Esophagus (tissue), 2 donors: ENCODE results near the gene HFM1. TPM values are rescaled to one million over a fixed set of nuclear protein-coding genes. Genes with fewer than 3 reads are reported as not detected.
"Not testable (repeated sequence)": the region's sequence is repeated elsewhere in the genome, so short reads cannot be mapped to it uniquely, and the experiment has no call there.

Experiments used
- H3K27ac ChIP-seq, 2 donors: one replicate each; pipeline ENCODE4 v1.5.1; 2013; ENCODE audit warnings: low read depth in 2 of 2, mild to moderate bottlenecking in 2 of 2, inconsistent platforms in 1 of 2, low read length in 1 of 2, moderate library complexity in 1 of 2
- H3K27me3 ChIP-seq, 2 donors: one replicate each; pipeline ENCODE4 v1.6.1; 2013; ENCODE audit warnings: low read length in 2 of 2, control low read depth in 1 of 2, mild to moderate bottlenecking in 1 of 2; ENCODE audit not compliant: insufficient read depth in 2 of 2, control insufficient read depth in 1 of 2
- H3K36me3 ChIP-seq, 2 donors: one replicate each; pipeline ENCODE4 v1.6.1; 2013; ENCODE audit warnings: low read length in 1 of 2; ENCODE audit not compliant: control insufficient read depth in 2 of 2, insufficient read depth in 2 of 2
- H3K4me1 ChIP-seq, 2 donors: one replicate each; pipeline ENCODE4 v1.6.1; 2013; ENCODE audit warnings: low read length in 1 of 2; ENCODE audit not compliant: control insufficient read depth in 2 of 2, insufficient read depth in 2 of 2
- H3K4me3 ChIP-seq, 2 donors: one replicate each; pipeline ENCODE4 v1.5.1; 2013; ENCODE audit warnings: low read length in 2 of 2, mild to moderate bottlenecking in 2 of 2, low read depth in 1 of 2, moderate library complexity in 1 of 2
- H3K9me3 ChIP-seq, 2 donors: one replicate each; pipeline ENCODE4 v1.6.1; 2013; ENCODE audit warnings: mild to moderate bottlenecking in 2 of 2, low read depth in 1 of 2, low read length in 1 of 2, moderate library complexity in 1 of 2; ENCODE audit not compliant: control insufficient read depth in 2 of 2, insufficient read depth in 1 of 2
- WGBS, 2 donors: extraction: QIAGEN DNeasy Blood & Tissue Kit; methylation state at CpG; one replicate each; pipeline ENCODE4 v1.1.7; 2013; 5-methylcytosine and 5-hydroxymethylcytosine counted together
- polyA plus RNA-seq, 2 donors: library from polyadenylated mRNA; stranded (reverse); fragments of 200-250 nt; gene quantifications; one replicate each; pipeline ENCODE4 v1.2.3, GENCODE V29; 2013
- donor health status: healthy with polysubstance abuse.
- donor health status: Bipolar disorder and iron deficiency.

The HFM1 gene
- polyA plus RNA-seq, 2 donors = 0.12 to 0.18 TPM

DNA sequence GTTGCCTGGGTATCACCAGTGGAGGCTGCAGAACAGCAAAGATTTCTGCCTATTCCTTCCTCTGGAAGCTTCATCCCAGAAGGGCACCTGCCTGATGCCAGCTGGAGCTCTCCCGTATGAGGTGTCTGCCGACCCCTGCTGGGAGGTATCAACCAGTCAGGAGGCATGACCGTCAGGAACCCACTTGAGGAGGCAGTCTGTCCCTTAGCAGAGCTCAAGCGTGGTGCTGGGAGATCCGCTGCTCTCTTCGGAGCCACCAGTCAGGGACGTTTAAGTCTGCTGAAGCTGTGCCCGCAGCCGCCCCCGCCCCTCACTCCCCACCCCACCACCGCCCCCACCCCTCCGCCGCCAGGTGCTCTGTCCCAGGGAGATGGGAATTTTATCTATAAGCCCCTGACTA, 23.1 kb upstream of the HFM1 start:
- no peaks in the 10 kb centered on the region for H3K9me3 ChIP-seq
- no peaks in the 10 kb centered on the region for H3K36me3 ChIP-seq
- no peak overlapping the region for H3K4me3 ChIP-seq
- no peak overlapping the region for H3K27ac ChIP-seq
- H3K27me3 ChIP-seq = no peaks in the 10 kb centered on the region
- 57 to 59% methylated on average over 9 to 13 of the region's 13 CpGs for WGBS, 2 donors
- no peaks in the 10 kb centered on the region for H3K4me1 ChIP-seq

DNA sequence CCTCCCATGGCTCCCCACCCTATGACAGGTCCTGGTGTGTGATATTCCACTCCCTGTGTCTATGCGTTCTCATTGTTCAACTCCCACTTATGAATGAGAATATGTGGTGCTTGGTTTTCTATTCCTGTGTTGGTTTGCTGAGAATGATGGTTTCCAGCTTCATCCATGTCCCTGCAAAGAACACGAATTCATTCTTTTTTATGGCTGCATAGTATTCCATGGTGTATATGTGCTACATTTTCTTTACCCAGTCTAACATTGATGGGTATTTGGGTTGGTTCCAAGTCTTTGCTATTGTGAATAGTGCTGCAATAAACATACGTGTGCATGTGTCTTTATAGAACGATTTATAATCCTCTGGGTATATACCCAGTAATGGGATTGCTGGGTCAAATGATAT, 17.9 kb upstream of the HFM1 start:
- not testable (repeated sequence) for H3K4me1 ChIP-seq, H3K4me3 ChIP-seq, H3K9me3 ChIP-seq, H3K36me3 ChIP-seq, H3K27ac ChIP-seq, H3K27me3 ChIP-seq
- 86 to 91% methylated on average over 4 of the region's 4 CpGs for WGBS, 2 donors

DNA sequence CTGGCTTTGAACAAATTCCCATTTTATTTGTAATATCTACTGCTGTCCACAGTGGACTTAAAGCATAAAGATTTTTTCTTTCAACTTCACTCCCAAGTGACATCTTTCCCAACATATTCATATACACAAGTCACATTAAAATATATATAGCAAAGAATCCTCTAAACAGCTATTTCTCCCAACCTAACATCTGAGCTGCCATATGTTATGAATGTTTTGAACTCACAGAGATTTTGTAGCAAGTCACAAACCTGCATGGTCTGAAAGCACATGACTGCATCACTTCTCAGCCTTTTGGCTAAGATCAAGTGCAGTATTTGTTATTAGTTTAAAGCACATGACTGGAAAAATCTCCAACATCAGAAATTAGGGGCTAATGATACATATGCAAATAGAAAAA, 7.7 kb upstream of the HFM1 start:
- H3K36me3 ChIP-seq = no peaks in the 10 kb centered on the region
- no peak overlapping the region for H3K27ac ChIP-seq
- H3K9me3 ChIP-seq = no peaks in the 10 kb centered on the region
- no peaks in the 10 kb centered on the region for H3K4me1 ChIP-seq
- no peaks in the 10 kb centered on the region for H3K27me3 ChIP-seq
- no peak overlapping the region for H3K4me3 ChIP-seq

DNA sequence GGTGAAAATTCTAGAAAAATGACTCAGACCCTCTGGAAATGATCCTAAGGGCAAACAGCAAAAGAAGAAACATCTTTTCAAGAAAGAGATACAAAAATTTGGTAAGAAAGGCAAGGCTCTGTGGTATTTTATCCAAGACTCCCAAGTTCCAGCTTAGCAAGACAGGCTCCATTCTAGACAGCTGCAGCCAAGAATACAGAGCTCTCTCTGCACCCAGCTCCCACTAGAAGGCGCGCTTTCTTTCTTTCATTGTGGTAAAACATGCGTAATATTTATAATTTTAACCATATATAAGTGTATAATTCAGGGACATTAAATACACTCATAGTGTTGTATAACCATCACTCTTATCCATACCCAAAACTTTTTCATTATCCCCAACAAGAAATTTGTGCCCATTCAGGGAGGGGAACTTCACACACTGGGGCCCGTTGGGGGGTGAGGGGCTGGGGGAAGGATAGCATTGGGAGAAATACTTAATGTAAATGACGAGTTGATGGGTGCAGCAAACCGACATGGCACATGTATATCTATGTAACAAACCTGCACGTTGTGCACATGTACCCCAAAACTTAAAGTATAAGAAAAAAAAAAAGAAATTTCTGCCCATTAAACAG, 2.2 kb upstream of the HFM1 start:
- no peaks in the 10 kb centered on the region for H3K9me3 ChIP-seq
- H3K27me3 ChIP-seq = peaks cover 0 to 4% of the 10 kb centered on the region in 2 donors
- H3K4me3 ChIP-seq = no peak overlapping the region
- H3K4me1 ChIP-seq = no peaks in the 10 kb centered on the region
- WGBS, 2 donors = 62 to 66% methylated on average over 7 of the region's 7 CpGs
- H3K27ac ChIP-seq = no peak overlapping the region
- H3K36me3 ChIP-seq = no peaks in the 10 kb centered on the region

DNA sequence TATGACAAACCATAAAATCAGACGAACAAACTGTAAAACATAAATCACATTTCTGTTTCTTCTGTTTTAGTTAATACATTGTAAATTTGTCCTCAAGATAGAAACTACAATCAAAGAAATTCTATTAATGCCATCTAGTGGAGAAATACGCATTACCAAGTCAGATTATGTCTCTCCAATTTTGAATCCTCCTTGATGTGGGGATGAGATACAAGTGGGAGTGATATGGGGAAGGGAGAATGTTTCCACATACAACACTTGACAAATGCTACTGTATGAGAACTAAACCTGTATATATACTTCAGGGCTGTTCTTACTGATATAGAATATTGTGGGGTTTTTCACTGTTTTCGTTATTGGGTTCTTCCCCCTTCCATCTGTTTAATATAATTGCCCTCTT, 2.6 kb downstream of the HFM1 start:
- 26 to 27% methylated on average over 3 of the region's 3 CpGs for WGBS, 2 donors
- no peak overlapping the region for H3K27ac ChIP-seq
- H3K9me3 ChIP-seq = no peaks in the 10 kb centered on the region

DNA sequence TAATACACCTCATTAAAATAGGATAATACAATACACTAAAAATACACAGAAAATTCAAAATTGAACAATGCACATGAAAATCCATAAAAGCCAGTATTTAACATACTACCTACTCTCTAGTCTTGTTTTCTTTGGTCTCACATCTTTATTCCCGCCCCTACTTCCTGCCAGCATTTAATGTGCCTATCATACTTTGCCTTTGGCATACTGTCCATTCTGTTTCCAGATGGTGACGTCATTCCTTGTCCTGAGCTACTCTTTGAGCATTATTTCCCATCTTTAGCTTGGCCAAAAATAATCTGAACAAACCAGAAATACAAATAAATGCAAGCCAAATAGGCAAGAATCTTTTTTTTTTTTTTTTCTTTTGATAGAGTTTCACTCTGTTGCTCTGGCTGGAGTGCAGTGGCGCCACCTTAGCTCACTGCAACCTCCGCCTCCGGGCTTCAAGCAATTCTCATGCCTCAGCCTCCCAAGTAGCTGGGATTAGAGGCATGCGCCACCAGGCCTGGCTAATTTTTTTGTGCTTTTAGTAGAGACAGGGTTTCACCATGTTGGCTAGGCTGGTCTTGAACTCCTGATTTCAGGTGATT, 4.4 kb downstream of the HFM1 start:
- H3K4me3 ChIP-seq = no peak overlapping the region
- H3K27me3 ChIP-seq = peaks cover 0 to 4% of the 10 kb centered on the region in 2 donors
- no peaks in the 10 kb centered on the region for H3K4me1 ChIP-seq
- H3K27ac ChIP-seq = no peak overlapping the region
- WGBS, 2 donors = 71 to 81% methylated on average over 6 of the region's 6 CpGs
- H3K36me3 ChIP-seq = no peaks in the 10 kb centered on the region
- no peaks in the 10 kb centered on the region for H3K9me3 ChIP-seq

More for the DNA sequence above, 2.6 kb downstream of the HFM1 start:
- Histone ChIP-seq H3K27me3 (peaks cover 0 to 4% of the 10 kb centered on the region in 2 donors), H3K4me1 (no peaks in the 10 kb centered on the region), H3K36me3 (no peaks in the 10 kb centered on the region), H3K4me3 (no peak overlapping the region)

DNA sequence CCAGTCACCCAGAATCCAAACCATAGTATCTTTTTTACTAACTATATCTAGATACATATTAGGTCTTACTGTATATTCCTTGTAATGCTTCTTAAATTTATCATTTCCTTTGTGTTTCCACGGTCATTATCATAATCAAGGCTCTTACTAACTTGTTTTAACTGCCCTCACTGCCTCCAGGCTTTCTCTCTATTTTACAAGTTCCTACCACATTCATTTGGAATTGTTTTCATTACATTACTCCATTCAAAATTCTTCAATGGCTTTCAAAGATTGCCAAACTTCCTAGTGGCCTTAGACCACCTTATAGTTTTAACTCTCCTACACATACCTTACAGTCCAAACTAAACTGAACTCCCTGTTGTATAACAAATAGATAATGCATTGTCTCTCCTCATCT, 6.3 kb downstream of the HFM1 start:
- Histone ChIP-seq H3K4me1 (no peaks in the 10 kb centered on the region), H3K4me3 (no peak overlapping the region), H3K27ac (no peak overlapping the region), H3K36me3 (no peaks in the 10 kb centered on the region), H3K9me3 (no peaks in the 10 kb centered on the region), H3K27me3 (no peaks in the 10 kb centered on the region)
- 51 to 56% methylated on average over 1 of the region's 1 CpG for WGBS, 2 donors

DNA sequence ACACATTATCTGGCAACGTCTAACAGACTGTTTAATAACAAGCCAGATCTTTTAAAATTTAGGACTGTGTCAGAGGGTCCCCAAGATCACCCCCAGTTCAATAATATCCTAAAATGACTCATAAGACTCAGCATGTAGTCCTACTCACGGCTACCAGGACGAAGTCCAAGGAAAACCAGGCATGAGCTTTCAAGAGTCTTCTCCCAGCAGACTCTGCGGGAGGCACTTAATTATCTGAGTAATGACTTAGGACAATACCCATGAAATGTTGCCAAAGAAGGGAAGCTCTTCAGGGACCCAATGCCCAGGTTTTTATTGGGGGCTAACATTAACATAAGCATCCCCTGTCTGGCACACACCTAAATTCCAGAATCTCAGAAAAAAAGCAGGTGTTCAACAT, 7.0 kb downstream of the HFM1 start:
- Histone ChIP-seq H3K9me3 (no peaks in the 10 kb centered on the region), H3K27me3 (no peaks in the 10 kb centered on the region), H3K4me1 (no peaks in the 10 kb centered on the region), H3K4me3 (no peak overlapping the region), H3K27ac (no peak overlapping the region), H3K36me3 (no peaks in the 10 kb centered on the region)
- 59 to 63% methylated on average over 4 of the region's 4 CpGs for WGBS, 2 donors

DNA sequence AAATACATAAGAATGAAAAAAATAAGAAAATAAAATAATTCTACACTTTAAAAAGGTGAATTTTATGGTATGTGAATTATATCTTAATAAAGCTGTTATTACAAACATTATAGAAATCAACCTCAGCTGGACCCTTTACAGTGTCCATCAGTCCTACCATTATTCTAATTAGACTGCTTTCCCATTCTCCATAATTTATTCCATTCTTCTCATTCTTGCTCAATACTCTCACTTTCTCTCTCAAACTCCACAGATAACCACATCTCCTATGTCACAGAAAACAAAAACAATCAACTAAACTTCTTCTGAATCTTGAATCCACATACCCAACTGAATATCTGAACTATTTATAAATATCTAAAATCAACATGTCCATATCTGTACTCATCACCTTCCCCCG, 11.6 kb downstream of the HFM1 start:
- H3K27me3 ChIP-seq = no peaks in the 10 kb centered on the region
- H3K36me3 ChIP-seq = no peaks in the 10 kb centered on the region
- H3K9me3 ChIP-seq = no peaks in the 10 kb centered on the region
- 89 to 92% methylated on average over 1 of the region's 1 CpG for WGBS, 2 donors
- no peaks in the 10 kb centered on the region for H3K4me1 ChIP-seq
- no peak overlapping the region for H3K4me3 ChIP-seq
- no peak overlapping the region for H3K27ac ChIP-seq

DNA sequence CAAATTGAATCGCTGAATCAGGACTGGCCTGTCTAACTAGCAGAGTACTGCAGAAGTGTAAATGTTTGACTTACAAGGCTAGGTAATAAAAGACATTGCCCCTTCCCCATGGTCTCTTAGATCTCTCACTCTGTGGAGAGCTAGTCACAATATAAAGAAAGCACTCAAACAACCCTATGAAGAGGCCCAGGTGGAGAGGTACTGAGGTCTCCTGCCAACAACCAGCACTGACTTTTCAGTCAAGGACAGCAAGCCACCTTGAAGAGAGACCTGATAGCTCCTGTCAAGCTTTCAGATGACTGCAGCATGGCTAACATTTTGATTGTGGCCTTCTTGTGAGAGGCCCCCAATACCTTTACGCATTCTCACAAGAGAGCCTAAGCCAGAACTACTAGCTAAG, 18.5 kb downstream of the HFM1 start:
- H3K4me3 ChIP-seq = no peak overlapping the region
- WGBS, 2 donors = 78 to 79% methylated on average over 2 of the region's 2 CpGs

More for the DNA sequence above, 18.5 kb downstream of the HFM1 start:
- H3K27me3 ChIP-seq = no peaks in the 10 kb centered on the region
- no peak overlapping the region for H3K27ac ChIP-seq
- no peaks in the 10 kb centered on the region for H3K9me3 ChIP-seq
- H3K4me1 ChIP-seq = no peaks in the 10 kb centered on the region
- H3K36me3 ChIP-seq = no peaks in the 10 kb centered on the region
